ENCODE measurements around the gene INSL3.
A peak's percentile ranks its signal among the peaks of the same experiment; 100 is the strongest.

Gene INSL3

GRCh38 chr19:17855280-17856152, 34.2 kb upstream of the INSL3 start:
- Mint-ChIP-seq H3K27me3 (no peaks in the 10 kb centered on the region), H3K4me3 (no peak overlapping the region), H3K36me3 (ENCODE audit: low read depth) (peaks cover 10% of the 10 kb centered on the region), H3K9me3 (no peaks in the 10 kb centered on the region), H3K27ac (no peak overlapping the region), H3K4me1 (ENCODE audit: low read depth) (peaks cover 34% of the 10 kb centered on the region)

GRCh38 chr19:17854061-17854460, 32.7 kb upstream of the INSL3 start:
- no peaks in the 10 kb centered on the region for H3K36me3 Mint-ChIP-seq (ENCODE audit: low read depth)
- no peaks in the 10 kb centered on the region for H3K9me3 Mint-ChIP-seq
- no peak overlapping the region for H3K27ac Mint-ChIP-seq
- no peak overlapping the region for H3K4me3 Mint-ChIP-seq
- peaks cover 32% of the 10 kb centered on the region for H3K4me1 Mint-ChIP-seq (ENCODE audit: low read depth)
- H3K27me3 Mint-ChIP-seq: no peaks in the 10 kb centered on the region

GRCh38 chr19:17848595-17849292, 27.4 kb upstream of the INSL3 start:
- peaks cover 66% of the 10 kb centered on the region for H3K4me1 Mint-ChIP-seq (ENCODE audit: low read depth)
- no peaks in the 10 kb centered on the region for H3K9me3 Mint-ChIP-seq
- H3K27me3 Mint-ChIP-seq: no peaks in the 10 kb centered on the region
- peaks cover 14% of the 10 kb centered on the region for H3K36me3 Mint-ChIP-seq (ENCODE audit: low read depth)
- H3K4me3 Mint-ChIP-seq: peak overlapping the region; percentile 91
- peak overlapping the region; percentile 98 for H3K27ac Mint-ChIP-seq

- Mint-ChIP-seq H3K9me3 (no peaks in the 10 kb centered on the region), H3K27me3 (no peaks in the 10 kb centered on the region), H3K27ac (peak within 1 kb of the TSS; percentile 98), H3K36me3 (ENCODE audit: low read depth) (peaks cover 23% of the 10 kb centered on the region), H3K4me3 (peak within 1 kb of the TSS; percentile 91), H3K4me1 (ENCODE audit: low read depth) (peaks cover 72% of the 10 kb centered on the region)
Measured at GRCh38 chr19:17847538-17848366, 26.4 kb upstream of the INSL3 start, which contains the start of gene JAK3. TSS of gene JAK3 (minus strand) at chr19:17847982. CDS start at chr19:17844417, 3,565 bp downstream.

- Mint-ChIP-seq H3K27me3 (no peaks in the 10 kb centered on the region), H3K4me3 (peak overlapping the region; percentile 91), H3K27ac (peak overlapping the region; percentile 98), H3K36me3 (ENCODE audit: low read depth) (peaks cover 25% of the 10 kb centered on the region), H3K4me1 (ENCODE audit: low read depth) (peaks cover 65% of the 10 kb centered on the region), H3K9me3 (no peaks in the 10 kb centered on the region)
Measured at GRCh38 chr19:17846146-17846545, 24.8 kb upstream of the INSL3 start.

GRCh38 chr19:17843908-17844490, 22.7 kb upstream of the INSL3 start:
- peaks cover 40% of the 10 kb centered on the region for H3K36me3 Mint-ChIP-seq (ENCODE audit: low read depth)
- H3K9me3 Mint-ChIP-seq: no peaks in the 10 kb centered on the region
- peaks cover 48% of the 10 kb centered on the region for H3K4me1 Mint-ChIP-seq (ENCODE audit: low read depth)
- no peaks in the 10 kb centered on the region for H3K27me3 Mint-ChIP-seq
- H3K27ac Mint-ChIP-seq: peak overlapping the region; percentile 30
- peak overlapping the region; percentile 6 for H3K4me3 Mint-ChIP-seq

- no peak overlapping the region for H3K4me3 Mint-ChIP-seq
- peaks cover 45% of the 10 kb centered on the region for H3K36me3 Mint-ChIP-seq (ENCODE audit: low read depth)
- no peaks in the 10 kb centered on the region for H3K27me3 Mint-ChIP-seq
- H3K27ac Mint-ChIP-seq: no peak overlapping the region
- H3K4me1 Mint-ChIP-seq (ENCODE audit: low read depth): peaks cover 43% of the 10 kb centered on the region
- H3K9me3 Mint-ChIP-seq: no peaks in the 10 kb centered on the region
Measured at GRCh38 chr19:17843292-17843827, 22.0 kb upstream of the INSL3 start.

- no peaks in the 10 kb centered on the region for H3K27me3 Mint-ChIP-seq
- no peak overlapping the region for H3K27ac Mint-ChIP-seq
- H3K4me3 Mint-ChIP-seq: no peak overlapping the region
- peaks cover 43% of the 10 kb centered on the region for H3K4me1 Mint-ChIP-seq (ENCODE audit: low read depth)
- H3K9me3 Mint-ChIP-seq: no peaks in the 10 kb centered on the region
- peaks cover 51% of the 10 kb centered on the region for H3K36me3 Mint-ChIP-seq (ENCODE audit: low read depth)
Measured at GRCh38 chr19:17842663-17843291, 21.5 kb upstream of the INSL3 start.

GRCh38 chr19:17841810-17842662, 20.7 kb upstream of the INSL3 start:
- Mint-ChIP-seq H3K9me3 (no peaks in the 10 kb centered on the region), H3K27ac (no peak overlapping the region), H3K27me3 (no peaks in the 10 kb centered on the region), H3K4me1 (ENCODE audit: low read depth) (peaks cover 44% of the 10 kb centered on the region), H3K4me3 (no peak overlapping the region), H3K36me3 (ENCODE audit: low read depth) (peaks cover 56% of the 10 kb centered on the region)

- Mint-ChIP-seq H3K27ac (no peak overlapping the region), H3K4me1 (ENCODE audit: low read depth) (peaks cover 41% of the 10 kb centered on the region), H3K36me3 (ENCODE audit: low read depth) (peaks cover 59% of the 10 kb centered on the region), H3K9me3 (no peaks in the 10 kb centered on the region), H3K4me3 (no peak overlapping the region), H3K27me3 (no peaks in the 10 kb centered on the region)
Measured at GRCh38 chr19:17841371-17841809, 20.1 kb upstream of the INSL3 start.

- no peak overlapping the region for H3K4me3 Mint-ChIP-seq
- no peaks in the 10 kb centered on the region for H3K27me3 Mint-ChIP-seq
- no peaks in the 10 kb centered on the region for H3K9me3 Mint-ChIP-seq
- peaks cover 27% of the 10 kb centered on the region for H3K4me1 Mint-ChIP-seq (ENCODE audit: low read depth)
- no peak overlapping the region for H3K27ac Mint-ChIP-seq
- H3K36me3 Mint-ChIP-seq (ENCODE audit: low read depth): peaks cover 65% of the 10 kb centered on the region
Measured at GRCh38 chr19:17840019-17840418, 18.7 kb upstream of the INSL3 start.

GRCh38 chr19:17837972-17838371, 16.7 kb upstream of the INSL3 start:
- peaks cover 8% of the 10 kb centered on the region for H3K4me1 Mint-ChIP-seq (ENCODE audit: low read depth)
- no peaks in the 10 kb centered on the region for H3K9me3 Mint-ChIP-seq
- H3K4me3 Mint-ChIP-seq: no peak overlapping the region
- H3K27ac Mint-ChIP-seq: peak overlapping the region; percentile 72
- H3K27me3 Mint-ChIP-seq: no peaks in the 10 kb centered on the region
- peaks cover 63% of the 10 kb centered on the region for H3K36me3 Mint-ChIP-seq (ENCODE audit: low read depth)

- no peaks in the 10 kb centered on the region for H3K9me3 Mint-ChIP-seq
- H3K27ac Mint-ChIP-seq: no peak overlapping the region
- no peaks in the 10 kb centered on the region for H3K27me3 Mint-ChIP-seq
- H3K4me3 Mint-ChIP-seq: no peak overlapping the region
- H3K36me3 Mint-ChIP-seq (ENCODE audit: low read depth): peaks cover 76% of the 10 kb centered on the region
- H3K4me1 Mint-ChIP-seq (ENCODE audit: low read depth): peaks cover 8% of the 10 kb centered on the region
Measured at GRCh38 chr19:17836530-17836929, 15.2 kb upstream of the INSL3 start.
